SKM-1 treated with dmso at 0.1 percent for 144 hours (cell line): Measurements from ENCODE around the gene RNLS.
A peak's percentile ranks its signal among the peaks of the same experiment; 100 is the strongest.
"Not testable (repeated sequence)": the region's sequence is repeated elsewhere in the genome, so short reads cannot be mapped to it uniquely, and the experiment has no call there.

Experiments
- DNase-seq: peaks from one replicate; lab custom pipeline; 2025; ENCODE audit not compliant: unreplicated experiment; lab: John Stamatoyannopoulos, UW

The RNLS gene

DNA sequence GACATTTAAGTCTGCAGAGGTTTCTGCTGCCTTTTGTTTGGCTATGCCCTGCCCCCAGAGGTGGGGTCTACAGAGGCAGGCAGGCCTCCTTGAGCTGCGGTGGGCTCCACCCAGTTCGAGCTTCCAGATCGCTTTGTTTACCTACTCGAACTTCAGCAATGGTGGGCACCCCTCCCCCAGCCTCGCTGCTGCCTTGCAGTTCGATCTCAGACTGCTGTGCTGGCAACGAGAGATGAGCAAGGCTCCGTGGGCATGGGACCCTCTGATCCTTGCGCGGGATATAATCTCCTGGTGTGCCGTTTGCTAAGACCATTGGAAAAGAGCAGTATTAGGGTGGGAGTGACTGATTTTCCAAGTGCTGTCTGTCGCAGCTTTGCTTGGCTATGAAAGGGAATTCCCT, 227.4 kb downstream of the RNLS start:
- not testable (repeated sequence) for DNase-seq

DNA sequence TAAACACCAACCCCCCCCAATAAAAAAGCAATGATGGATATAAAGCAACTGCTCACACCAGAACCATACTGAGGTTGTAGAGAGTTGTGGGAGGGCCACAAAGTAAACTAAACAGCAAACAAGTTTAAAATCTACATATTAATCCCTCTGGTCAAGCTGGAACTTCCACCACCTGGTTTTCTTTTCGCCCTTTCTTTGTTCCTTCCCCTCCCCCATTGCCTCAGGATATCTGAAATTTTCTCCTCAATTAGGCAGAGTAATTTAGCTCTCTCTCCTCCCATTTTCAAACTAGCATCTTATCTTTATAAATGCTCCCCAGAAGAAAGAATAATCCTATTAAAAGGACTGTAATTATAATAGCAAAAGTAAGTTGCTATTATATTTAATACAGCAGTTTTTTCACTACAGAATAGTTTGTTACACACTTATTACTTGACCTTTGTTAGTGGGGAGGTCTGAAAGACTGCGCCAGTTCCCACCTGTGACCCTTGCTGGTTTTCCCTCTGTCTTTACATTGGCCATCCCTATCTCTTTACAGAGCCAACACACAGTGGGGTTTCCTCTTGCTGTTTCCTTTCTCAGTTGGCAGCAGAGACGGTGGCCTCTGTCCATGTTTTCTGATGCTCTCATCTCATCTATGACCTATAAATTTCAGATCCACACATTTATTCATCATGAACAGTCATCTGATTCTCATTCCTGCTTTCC, 235.4 kb downstream of the RNLS start:
- DNase-seq = no peak

GRCh38 chr10:88347022-88347421, 236.1 kb downstream of the RNLS start:
- no peak for DNase-seq

- no peak for DNase-seq
Measured at GRCh38 chr10:88346144-88346977, 236.8 kb downstream of the RNLS start.

DNA sequence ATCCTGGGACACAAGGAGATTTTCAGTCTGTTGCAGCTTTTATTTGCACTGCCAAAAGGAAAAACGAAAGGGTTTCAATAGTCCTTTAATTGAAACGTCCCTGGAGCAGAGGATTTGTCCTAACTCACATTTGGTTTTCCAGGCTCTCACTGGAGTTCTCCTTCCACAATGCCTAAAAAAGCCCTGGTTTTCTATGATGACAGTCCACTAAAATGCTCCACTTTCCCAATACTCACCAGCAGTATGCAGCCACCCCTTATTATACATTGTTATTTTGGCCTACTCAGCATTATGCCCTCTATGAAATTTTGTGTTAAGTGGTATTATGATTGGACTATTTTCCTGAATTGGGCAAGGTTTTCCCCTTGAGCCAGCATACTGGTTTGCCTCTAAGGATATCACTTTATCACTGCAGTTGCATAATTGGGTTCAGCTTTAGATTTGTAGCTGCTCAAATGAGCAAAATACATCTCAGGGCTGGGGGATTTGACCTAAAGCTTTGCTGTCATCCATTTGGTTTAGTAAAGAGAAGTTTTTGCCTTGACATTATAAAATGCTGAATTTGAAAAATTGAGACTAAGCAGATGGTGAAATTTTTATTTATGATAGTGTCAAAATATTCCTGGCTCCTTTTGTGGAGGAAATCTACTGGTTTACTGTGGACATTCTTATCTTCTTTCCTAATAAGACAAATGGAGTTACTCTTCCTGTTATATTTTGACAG, 239.2 kb downstream of the RNLS start:
- DNase-seq = no peak

- DNase-seq = no peak
Measured at GRCh38 chr10:88342733-88343310, 240.3 kb downstream of the RNLS start.

- DNase-seq = no peak
Measured at GRCh38 chr10:88337134-88337533, 246.0 kb downstream of the RNLS start.

- DNase-seq = no peak
Measured at GRCh38 chr10:88336334-88336733, 246.8 kb downstream of the RNLS start.

DNA sequence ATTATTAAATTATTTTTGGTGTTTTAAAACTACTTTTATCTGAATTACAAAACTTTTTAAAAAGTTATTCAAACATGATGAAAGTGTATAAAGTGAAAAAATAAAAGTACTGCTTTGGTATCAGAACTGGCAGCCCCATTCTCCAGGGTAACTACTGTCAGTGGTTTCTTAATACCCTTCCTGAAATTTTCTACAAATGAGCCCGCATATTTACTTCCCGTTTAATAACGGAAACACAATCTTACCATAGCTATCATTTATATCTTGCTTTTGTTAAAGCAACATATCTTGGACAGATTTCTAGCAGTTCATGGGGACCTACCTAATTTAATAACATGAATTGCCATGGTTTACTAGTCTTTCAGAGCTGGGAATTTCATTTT, 249.9 kb downstream of the RNLS start:
- DNase-seq = no peak

DNA sequence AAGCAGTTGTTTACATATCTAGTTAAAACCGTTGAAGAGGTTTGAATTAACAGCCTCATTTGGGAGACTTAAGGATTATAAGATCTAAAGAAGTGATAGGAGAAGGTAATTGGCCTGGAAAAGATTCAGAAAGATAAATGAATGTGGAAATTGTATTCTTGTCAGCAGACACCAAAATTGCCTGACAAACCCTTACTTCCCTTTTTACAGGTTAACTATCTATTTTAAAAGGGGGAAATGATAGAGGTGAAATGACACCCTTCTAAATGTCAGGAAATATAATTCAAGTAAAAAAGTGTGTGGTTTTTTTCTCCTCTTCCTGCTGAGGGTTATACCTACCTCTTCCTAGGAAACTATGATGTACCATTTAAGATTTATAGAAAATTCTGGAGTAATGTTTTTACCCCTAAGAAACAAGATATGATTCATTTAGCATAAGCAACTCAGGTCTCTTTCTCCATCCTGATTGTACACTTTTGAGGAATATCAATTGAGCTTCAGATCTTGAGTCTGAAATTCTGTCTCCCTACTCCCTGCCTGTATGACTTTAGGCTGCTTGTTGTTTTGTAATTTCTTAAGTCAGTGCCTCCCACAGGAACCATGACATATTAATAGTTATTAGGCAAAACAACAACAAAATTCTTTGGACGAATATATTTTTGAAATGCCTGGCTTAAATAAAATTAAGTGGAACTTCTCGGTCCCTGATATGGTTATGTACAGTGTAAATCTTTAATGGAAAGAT, 250.4 kb downstream of the RNLS start:
- peak; percentile 27 for DNase-seq

GRCh38 chr10:88330174-88330573, 252.9 kb downstream of the RNLS start:
- no peak for DNase-seq

- DNase-seq = no peak
Measured at GRCh38 chr10:88322324-88323063, 260.6 kb downstream of the RNLS start.

GRCh38 chr10:88319960-88320517, 263.1 kb downstream of the RNLS start:
- DNase-seq = no peak

- peak; percentile 26 for DNase-seq
Measured at GRCh38 chr10:88318803-88319202, 264.3 kb downstream of the RNLS start.

- DNase-seq = no peak
Measured at GRCh38 chr10:88317099-88317498, 266.0 kb downstream of the RNLS start.

DNA sequence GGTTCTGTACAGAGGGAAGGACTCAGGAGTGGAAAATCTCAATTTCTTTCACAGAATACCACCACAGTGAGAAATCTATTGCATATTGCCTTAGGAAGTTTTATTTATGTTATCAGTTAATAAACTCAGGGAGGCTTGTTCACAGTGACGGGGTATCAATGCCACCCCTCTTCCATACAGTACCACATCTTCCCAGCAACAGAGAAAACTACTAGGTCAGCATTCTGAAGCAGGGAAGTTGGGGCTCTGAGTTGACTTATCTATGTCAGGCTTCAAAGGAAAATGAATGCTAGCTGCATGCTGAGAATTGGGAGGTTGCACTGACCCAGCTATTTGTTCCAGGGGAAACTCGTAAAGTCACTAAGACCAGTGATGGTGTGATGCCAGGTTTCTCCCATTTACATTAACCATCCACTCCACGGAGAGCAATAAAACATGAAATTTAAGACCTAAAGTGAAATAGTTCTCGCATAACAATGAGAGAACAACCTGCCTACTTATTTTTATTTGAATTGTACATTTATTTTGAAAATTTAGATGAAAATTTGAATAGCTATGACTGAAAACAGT, 266.7 kb downstream of the RNLS start:
- DNase-seq = no peak

DNA sequence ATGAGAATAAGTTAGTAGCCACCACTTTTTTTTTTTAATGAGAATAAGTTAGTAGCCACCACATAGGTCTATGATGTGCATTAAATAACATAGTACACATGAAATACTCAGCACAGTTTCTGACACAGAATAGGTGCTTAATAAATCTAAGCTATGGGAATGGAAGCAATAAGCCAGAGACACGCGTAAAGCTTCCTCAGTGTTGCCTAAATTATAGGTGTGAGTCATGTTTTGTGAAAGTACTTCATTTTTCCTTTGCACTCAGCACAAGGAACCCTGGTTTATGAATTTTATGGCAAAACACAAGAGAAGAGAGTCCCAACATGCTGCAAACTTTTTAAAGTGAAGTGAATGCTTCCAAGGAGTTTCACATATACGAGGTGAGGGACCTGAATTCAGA, 267.4 kb downstream of the RNLS start:
- DNase-seq = no peak

DNA sequence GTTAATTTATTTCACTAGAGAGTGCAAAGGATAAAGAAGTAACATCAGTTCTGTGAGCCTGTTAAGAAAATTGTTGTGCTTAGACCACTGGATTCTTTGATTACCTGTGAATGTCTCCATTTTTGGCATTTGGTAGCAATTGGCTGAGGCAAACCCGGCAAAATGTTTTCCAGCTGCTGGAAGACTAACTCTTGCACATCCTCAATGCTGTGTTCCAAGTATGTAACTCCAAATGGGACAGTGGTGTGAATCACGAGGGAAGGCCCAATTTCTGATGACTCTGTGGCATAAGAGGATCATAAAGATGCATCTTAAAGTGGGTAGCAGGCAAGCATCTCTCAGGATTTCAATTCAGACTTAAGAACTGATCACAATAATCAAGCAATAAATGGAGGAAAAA, 268.8 kb downstream of the RNLS start:
- no peak for DNase-seq

GRCh38 chr10:88313878-88314277, 269.2 kb downstream of the RNLS start:
- no peak for DNase-seq
